Measurements from ENCODE around the gene SPG7.
A peak's percentile ranks its signal among the peaks of the same experiment; 100 is the strongest.

Gene SPG7

GRCh38 chr16:89548344-89549006 lies 40.3 kb downstream of the SPG7 start:
- DNase-seq = no peak

- DNase-seq = no peak
These were observed 41.0 kb downstream of the SPG7 start for GRCh38 chr16:89549007-89549700.

GRCh38 chr16:89550421-89551007 lies 42.3 kb downstream of the SPG7 start:
- no peak for DNase-seq

- DNase-seq = no peak
These were observed 44.1 kb downstream of the SPG7 start for GRCh38 chr16:89552329-89552728.

- DNase-seq = no peak
These were observed 44.7 kb downstream of the SPG7 start for GRCh38 chr16:89552913-89553312.

- no peak for DNase-seq
These were observed 45.5 kb downstream of the SPG7 start for GRCh38 chr16:89553733-89554132.

GRCh38 chr16:89554343-89554742 lies 46.1 kb downstream of the SPG7 start:
- no peak for DNase-seq

- DNase-seq = no peak
These were observed 47.1 kb downstream of the SPG7 start for GRCh38 chr16:89555265-89555664.

- DNase-seq = no peak
These were observed 47.6 kb downstream of the SPG7 start for GRCh38 chr16:89555780-89556179.

- no peak for DNase-seq
These were observed 48.8 kb downstream of the SPG7 start for GRCh38 chr16:89556750-89557689.

- DNase-seq = no peak
These were observed 49.7 kb downstream of the SPG7 start for GRCh38 chr16:89557690-89558490.

GRCh38 chr16:89560378-89561141 lies 52.4 kb downstream of the SPG7 start, which contains the start of gene RPL13:
Gene RPL13, plus strand, starts transcription at chr16:89560682. Its CDS starts 278 bp downstream, at chr16:89560960.
- DNase-seq = peak; percentile 67

GRCh38 chr16:89561142-89561883 lies 53.1 kb downstream of the SPG7 start:
- DNase-seq = no peak

GRCh38 chr16:89561884-89562599 lies 53.8 kb downstream of the SPG7 start:
- no peak for DNase-seq

GRCh38 chr16:89562939-89563338 lies 54.7 kb downstream of the SPG7 start:
- DNase-seq = no peak

GRCh38 chr16:89563639-89564392 lies 55.6 kb downstream of the SPG7 start:
- no peak for DNase-seq

- DNase-seq = no peak
These were observed 56.5 kb downstream of the SPG7 start for GRCh38 chr16:89564476-89565255.

- DNase-seq = no peak
These were observed 57.0 kb downstream of the SPG7 start for GRCh38 chr16:89565256-89565505.

Data from NCI-H2081 treated with DMSO at 0.1 percent for 48 hours (cell line).